ENCODE data around the gene VPS39. TPM values are rescaled to one million over a fixed set of nuclear protein-coding genes. Genes with fewer than 3 reads are reported as not detected.

The VPS39 gene
- total RNA-seq, 1 donor from 2014 or later = 76.8 TPM

DNA sequence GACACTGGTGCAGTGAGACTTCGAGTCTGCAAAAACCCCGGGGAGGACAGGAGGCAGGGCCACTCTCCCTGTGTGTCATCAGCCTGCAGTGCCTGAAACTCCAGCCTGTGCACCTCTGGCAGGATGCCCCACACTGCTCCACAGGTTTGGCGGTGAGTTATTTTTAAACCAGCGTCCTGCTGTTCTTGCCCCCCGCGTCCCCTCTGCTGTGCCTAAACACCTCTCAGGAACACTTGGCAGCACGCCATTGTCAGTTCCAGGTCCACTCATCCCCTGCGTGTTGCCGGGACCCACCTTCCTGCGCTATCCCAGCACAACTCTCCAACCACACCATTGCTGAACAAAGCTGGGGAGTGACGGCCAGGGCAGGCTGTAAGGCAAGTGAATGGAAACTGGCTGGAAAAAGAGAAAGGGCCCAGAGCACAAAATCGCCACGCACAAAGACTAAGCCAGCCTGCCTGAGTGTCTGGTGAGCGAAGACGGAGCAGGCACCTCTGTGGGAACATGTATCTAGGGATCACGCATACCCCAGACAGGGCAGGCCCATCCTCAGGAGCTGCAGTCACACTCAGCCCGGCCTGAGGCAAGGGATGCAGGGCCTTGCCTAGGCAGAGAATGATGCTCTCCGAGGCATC lies 48.6 kb downstream of the VPS39 start:
- Mint-ChIP-seq H3K9me3 (no peaks in the 10 kb centered on the region), H3K27me3 (no peaks in the 10 kb centered on the region), H3K4me1 (ENCODE audit: unreplicated experiment) (peaks cover 8% of the 10 kb centered on the region), H3K4me3 (no peak overlapping the region), H3K27ac (no peak overlapping the region), H3K36me3 (peaks cover 24% of the 10 kb centered on the region)
- DNase-seq (ENCODE audit: extremely low spot score, unreplicated experiment) = no peak
- TF ChIP-seq, protein P1, sequence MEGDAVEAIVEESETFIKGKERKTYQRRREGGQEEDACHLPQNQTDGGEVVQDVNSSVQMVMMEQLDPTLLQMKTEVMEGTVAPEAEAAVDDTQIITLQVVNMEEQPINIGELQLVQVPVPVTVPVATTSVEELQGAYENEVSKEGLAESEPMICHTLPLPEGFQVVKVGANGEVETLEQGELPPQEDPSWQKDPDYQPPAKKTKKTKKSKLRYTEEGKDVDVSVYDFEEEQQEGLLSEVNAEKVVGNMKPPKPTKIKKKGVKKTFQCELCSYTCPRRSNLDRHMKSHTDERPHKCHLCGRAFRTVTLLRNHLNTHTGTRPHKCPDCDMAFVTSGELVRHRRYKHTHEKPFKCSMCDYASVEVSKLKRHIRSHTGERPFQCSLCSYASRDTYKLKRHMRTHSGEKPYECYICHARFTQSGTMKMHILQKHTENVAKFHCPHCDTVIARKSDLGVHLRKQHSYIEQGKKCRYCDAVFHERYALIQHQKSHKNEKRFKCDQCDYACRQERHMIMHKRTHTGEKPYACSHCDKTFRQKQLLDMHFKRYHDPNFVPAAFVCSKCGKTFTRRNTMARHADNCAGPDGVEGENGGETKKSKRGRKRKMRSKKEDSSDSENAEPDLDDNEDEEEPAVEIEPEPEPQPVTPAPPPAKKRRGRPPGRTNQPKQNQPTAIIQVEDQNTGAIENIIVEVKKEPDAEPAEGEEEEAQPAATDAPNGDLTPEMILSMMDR (conservative IDR thresholded peaks at IDR 0.05) = no peak

DNA sequence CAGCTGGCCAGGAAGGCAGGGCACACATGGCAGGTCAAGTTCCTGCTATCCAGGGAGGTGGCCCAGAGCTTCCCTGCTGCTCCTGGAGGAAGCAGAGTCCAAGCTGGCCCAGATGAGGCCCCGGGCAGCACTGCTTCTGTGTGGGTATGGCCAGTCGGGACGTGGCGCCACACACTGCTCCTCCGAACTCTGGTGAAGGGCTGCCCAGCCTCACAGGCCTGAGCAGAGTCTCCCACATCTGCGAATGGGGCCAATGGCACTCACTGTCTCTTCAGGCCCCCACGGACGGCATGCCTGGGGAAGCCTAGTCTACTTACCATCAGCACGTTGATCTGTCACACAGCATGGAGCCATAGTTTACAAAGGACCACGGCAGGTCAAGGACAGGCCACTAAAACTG lies 49.2 kb downstream of the VPS39 start:
- no peaks in the 10 kb centered on the region for H3K27me3 Mint-ChIP-seq
- TF ChIP-seq, protein P1 (conservative IDR thresholded peaks at IDR 0.05) = no peak
- H3K36me3 Mint-ChIP-seq = peaks cover 21% of the 10 kb centered on the region

DNA sequence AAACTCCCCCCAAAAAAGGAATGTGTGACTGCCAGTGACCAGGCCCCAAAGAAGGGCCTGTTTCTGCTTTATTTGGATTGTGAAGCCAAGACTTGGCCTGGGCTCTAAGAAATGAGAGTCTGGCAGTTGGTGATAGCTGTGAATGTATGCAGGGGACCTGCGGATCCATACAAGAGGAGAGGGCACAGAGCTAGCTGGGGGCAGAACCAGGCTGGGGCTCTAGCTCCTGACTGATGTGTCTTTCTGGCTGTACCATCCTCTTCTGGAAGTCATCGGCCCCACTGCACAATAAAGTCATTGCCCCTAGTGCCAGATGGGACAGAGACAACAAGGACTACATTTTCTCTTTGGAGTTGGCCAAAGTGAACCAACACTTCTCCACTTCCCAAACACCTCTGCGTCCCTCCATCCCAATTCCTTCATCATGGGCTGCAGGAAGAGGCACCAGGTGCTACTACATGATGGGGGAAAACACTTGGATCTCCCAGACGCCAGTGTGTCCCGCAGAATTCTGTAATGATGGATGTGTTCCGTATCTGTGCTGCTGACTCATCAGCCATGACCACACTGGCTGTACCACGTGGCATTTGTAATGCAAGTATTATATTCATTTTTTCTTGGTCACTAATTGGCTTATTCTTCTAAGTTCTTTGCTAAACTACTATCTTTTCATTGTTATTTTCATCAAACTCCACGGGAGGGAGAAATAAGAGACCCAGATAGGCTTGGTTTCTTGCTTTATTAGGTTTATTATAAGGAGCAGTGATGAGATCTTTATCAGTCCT lies 49.9 kb downstream of the VPS39 start:
- no peak overlapping the region for H3K4me3 Mint-ChIP-seq
- H3K4me1 Mint-ChIP-seq (ENCODE audit: unreplicated experiment) = peaks cover 8% of the 10 kb centered on the region
- TF ChIP-seq, protein P1 (conservative IDR thresholded peaks at IDR 0.05) = no peak
- H3K27ac Mint-ChIP-seq = no peak overlapping the region
- no peaks in the 10 kb centered on the region for H3K27me3 Mint-ChIP-seq
- H3K36me3 Mint-ChIP-seq = peaks cover 17% of the 10 kb centered on the region
- no peak for DNase-seq (ENCODE audit: extremely low spot score, unreplicated experiment)
- H3K9me3 Mint-ChIP-seq = no peaks in the 10 kb centered on the region

More for the DNA sequence above, 49.2 kb downstream of the VPS39 start:
- no peak for DNase-seq (ENCODE audit: extremely low spot score, unreplicated experiment)
- no peak overlapping the region for H3K4me3 Mint-ChIP-seq
- peaks cover 8% of the 10 kb centered on the region for H3K4me1 Mint-ChIP-seq (ENCODE audit: unreplicated experiment)
- no peak overlapping the region for H3K27ac Mint-ChIP-seq
- H3K9me3 Mint-ChIP-seq = no peaks in the 10 kb centered on the region

DNA sequence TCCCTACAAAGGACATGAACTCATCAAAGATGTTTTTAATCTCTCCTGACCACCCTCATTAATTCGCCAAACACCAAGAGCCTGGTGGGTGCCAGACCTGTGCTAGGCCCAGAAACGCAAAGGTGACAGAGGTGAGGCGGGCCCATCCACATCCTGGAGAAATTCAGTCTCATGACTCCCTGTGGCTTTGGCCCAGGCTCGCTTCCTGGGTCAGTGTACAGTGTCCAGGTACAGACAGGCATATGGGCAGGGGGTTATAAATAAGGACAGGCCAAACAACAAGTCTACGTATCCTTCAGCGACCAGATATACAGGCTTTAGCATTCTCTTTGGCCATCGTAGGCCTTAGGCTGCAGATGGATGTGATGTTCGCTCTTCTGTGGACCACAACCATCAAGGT lies 50.7 kb downstream of the VPS39 start:
- H3K9me3 Mint-ChIP-seq = no peaks in the 10 kb centered on the region
- no peak for DNase-seq (ENCODE audit: extremely low spot score, unreplicated experiment)
- TF ChIP-seq, protein P1 (conservative IDR thresholded peaks at IDR 0.05) = no peak
- peaks cover 11% of the 10 kb centered on the region for H3K36me3 Mint-ChIP-seq
- no peak overlapping the region for H3K27ac Mint-ChIP-seq
- H3K4me1 Mint-ChIP-seq (ENCODE audit: unreplicated experiment) = peaks cover 10% of the 10 kb centered on the region
- no peaks in the 10 kb centered on the region for H3K27me3 Mint-ChIP-seq
- H3K4me3 Mint-ChIP-seq = no peak overlapping the region

DNA sequence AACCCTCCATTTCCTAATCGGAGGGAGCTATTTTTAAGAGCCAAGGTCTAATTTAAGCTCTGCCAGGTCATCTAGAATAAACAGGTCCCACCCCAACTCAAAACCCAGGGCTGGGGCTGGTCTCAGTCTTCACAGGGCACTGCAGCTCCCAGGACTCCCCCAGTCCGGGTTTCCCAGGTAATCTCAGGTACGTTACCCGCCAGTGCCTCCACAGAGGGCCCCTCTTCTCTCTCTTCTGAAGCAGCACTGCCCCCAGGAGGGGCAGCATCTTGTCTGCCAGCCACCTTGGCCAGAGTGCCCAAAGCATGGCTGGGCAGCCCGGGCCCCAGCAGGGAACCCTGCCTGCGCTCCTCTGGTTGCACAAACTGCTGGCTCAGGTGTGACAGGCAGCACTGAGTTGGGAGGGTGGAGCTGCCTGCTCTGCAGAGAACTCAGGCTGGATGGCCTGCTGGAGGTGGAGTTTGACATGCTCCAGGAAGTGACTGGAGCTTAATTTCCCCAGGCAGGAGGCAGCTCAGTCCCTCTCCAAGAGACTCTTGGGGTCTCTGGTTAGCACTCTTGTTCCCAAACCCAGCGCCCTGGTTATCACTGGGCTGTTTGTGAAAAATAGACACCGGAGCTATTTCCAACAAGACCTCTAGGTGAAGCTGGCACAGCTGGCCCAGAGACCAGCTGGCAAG lies 51.7 kb downstream of the VPS39 start, which contains the start of gene PLA2G4F:
Gene PLA2G4F, minus strand, starts transcription at position 394 of the 680 bp plus-strand sequence. Its CDS starts 87 bp downstream, at position 307.
- Mint-ChIP-seq H3K9me3 (no peaks in the 10 kb centered on the region), H3K27me3 (no peaks in the 10 kb centered on the region), H3K4me3 (peak within 1 kb of the TSS; percentile 84), H3K27ac (peak within 1 kb of the TSS; percentile 92), H3K36me3 (peaks cover 8% of the 10 kb centered on the region), H3K4me1 (ENCODE audit: unreplicated experiment) (peaks cover 20% of the 10 kb centered on the region)
- TF ChIP-seq, protein P1 (conservative IDR thresholded peaks at IDR 0.05) = no peak
- no peak for DNase-seq (ENCODE audit: extremely low spot score, unreplicated experiment)
